A673 (cell line): Measurements from ENCODE around the gene GYG1. TPM values are rescaled to one million over a fixed set of nuclear protein-coding genes. Genes with fewer than 3 reads are reported as not detected.

Experiments
- BruUV-seq: library from RNA; stranded (reverse); fragments of 400-500 nt; replicated peaks from 2 replicates; lab custom pipeline; 2021; lab: Mats Ljungman, UMichigan
- CTCF ChIA-PET: fragments of 300-600 bp; sonication (Branson Sonifier 250); formaldehyde crosslinking; loops from one replicate; lab custom pipeline; 2022; ENCODE audit warnings: antibody characterized with exemption; lab: Charles Lee
- POLR2A ChIA-PET: fragments of 300-600 bp; sonication (Branson Sonifier 250); formaldehyde crosslinking; loops from one replicate; lab custom pipeline; 2022; ENCODE audit warnings: antibody characterized with exemption; ENCODE audit not compliant: low non-redundant PET; lab: Charles Lee
- DNase-seq: peaks from one replicate; pipeline ENCODE4 v3.0.0-alpha.2; 2015; ENCODE audit warnings: low spot score
- H3K27ac ChIP-seq: fragments of 200-600 bp; sonication (generic); 2 replicates; pipeline ENCODE4 v1.5.1; 2016; ENCODE audit warnings: mixed run types, low read depth, mild to moderate bottlenecking, mixed read lengths, antibody characterized with exemption, low read length; ENCODE audit not compliant: poor library complexity, severe bottlenecking
- H3K27me3 ChIP-seq: fragments of 200-600 bp; sonication (generic); replicated peaks from 2 replicates; pipeline ENCODE4 v1.6.1; 2017; ENCODE audit warnings: mixed run types, low read depth, mild to moderate bottlenecking, mixed read lengths, antibody characterized with exemption, low read length; ENCODE audit not compliant: insufficient read depth, poor library complexity
- H3K36me3 ChIP-seq: fragments of 200-600 bp; sonication (generic); 2 replicates; pipeline ENCODE4 v1.6.1; 2016; ENCODE audit warnings: mixed run types, mild to moderate bottlenecking, mixed read lengths, antibody characterized with exemption, low read length; ENCODE audit not compliant: insufficient read depth, poor library complexity, severe bottlenecking
- H3K4me1 ChIP-seq: fragments of 200-600 bp; sonication (generic); 2 replicates; pipeline ENCODE4 v1.6.1; 2017; ENCODE audit warnings: mixed run types, mild to moderate bottlenecking, mixed read lengths, antibody characterized with exemption, low read length; ENCODE audit not compliant: insufficient read depth, poor library complexity, severe bottlenecking
- H3K4me3 ChIP-seq: fragments of 200-600 bp; sonication (generic); 2 replicates; pipeline ENCODE4 v1.5.1; 2016; ENCODE audit warnings: low read depth, mixed run types, mild to moderate bottlenecking, mixed read lengths, low read length; ENCODE audit not compliant: poor library complexity, severe bottlenecking
- H3K9me3 ChIP-seq: fragments of 200-600 bp; sonication (generic); 2 replicates; pipeline ENCODE4 v1.6.1; 2016; ENCODE audit warnings: mixed run types, low read depth, mild to moderate bottlenecking, mixed read lengths, antibody characterized with exemption, low read length; ENCODE audit not compliant: poor library complexity, severe bottlenecking
- EZH2 ChIP-seq: fragments of 200-600 bp; sonication (generic); IDR thresholded peaks from 2 replicates; pipeline ENCODE4 v1.6.1; 2017; ENCODE audit warnings: borderline replicate concordance, low read depth, mild to moderate bottlenecking, mixed read lengths, antibody characterized with exemption, low read length; ENCODE audit not compliant: poor library complexity, severe bottlenecking
- intact Hi-C: fragments of 100-400 bp; cut with micrococcal nuclease; formaldehyde crosslinking; loops from one replicate; pipeline ENCODE4 v1.10.0; 2022; ENCODE audit not compliant: unreplicated experiment
- total RNA-seq: library from RNA; stranded (reverse); gene quantifications from 2 replicates; pipeline ENCODE4 v1.2.3, GENCODE V29; 2021
- TF ChIP-seq, protein P1 (sequence below): fragments of 300-800, 200-600 bp; sonication (generic); conservative IDR thresholded peaks from 2 replicates; pipeline ENCODE4 v1.5.1; 2017; ENCODE audit warnings: low read depth, mild to moderate bottlenecking, antibody characterized with exemption, low read length, moderate library complexity, mixed read lengths

The GYG1 gene
- total RNA-seq, 1 experiment from 2014 or later, result 5.1 TPM

DNA sequence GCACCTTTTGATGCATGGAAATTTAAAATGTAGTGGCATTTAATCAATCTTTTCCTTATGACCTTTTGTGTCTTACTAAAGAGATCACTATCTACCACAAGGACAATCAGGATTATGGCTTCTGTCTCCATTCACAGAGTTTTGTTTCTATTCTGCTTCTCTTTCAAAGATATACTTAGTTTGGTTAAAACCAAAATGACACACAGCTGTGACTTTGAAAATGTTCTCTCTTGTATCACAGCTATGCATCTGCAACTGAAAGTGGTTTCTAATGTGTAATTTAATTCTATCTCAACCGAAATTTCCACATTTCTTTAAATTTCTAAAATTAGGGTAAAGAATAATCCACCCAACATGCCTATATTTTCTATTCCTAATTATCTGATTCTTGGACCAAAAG, 67.3 kb downstream of the GYG1 start:
- no TSS peak for BruUV-seq
- ChIA-PET CTCF (no interaction called here), POLR2A (no interaction called here)

DNA sequence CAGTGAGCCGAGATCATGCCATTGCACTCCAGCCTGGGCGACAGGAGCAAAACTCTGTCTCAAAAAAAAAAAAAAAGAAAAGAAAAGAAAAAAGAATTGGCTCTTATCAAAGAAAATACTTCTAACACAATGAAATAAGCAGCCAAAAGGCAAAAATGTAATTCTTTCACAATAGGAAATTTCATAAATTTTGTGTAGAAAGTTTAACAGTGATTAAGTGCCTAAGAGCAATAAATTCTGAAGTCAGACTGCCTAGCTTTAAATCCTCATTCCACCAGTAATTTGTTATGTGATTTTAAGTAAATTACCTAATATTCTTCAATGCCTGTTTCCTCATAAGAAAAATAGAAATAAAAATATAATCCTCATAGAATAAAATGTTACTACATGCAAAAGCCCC, 70.4 kb downstream of the GYG1 start:
- intact Hi-C loops, result no loop called here
- Histone ChIP-seq H3K27ac (no peak overlapping the region), H3K4me1 (no peaks in the 10 kb centered on the region), H3K27me3 (no peaks in the 10 kb centered on the region), H3K9me3 (no peaks in the 10 kb centered on the region), H3K36me3 (peaks cover 39% of the 10 kb centered on the region), H3K4me3 (no peak overlapping the region)
- no TSS peak for BruUV-seq
- DNase-seq, result no peak
- ChIA-PET CTCF (no interaction called here), POLR2A (no interaction called here)
- TF ChIP-seq, protein P1, sequence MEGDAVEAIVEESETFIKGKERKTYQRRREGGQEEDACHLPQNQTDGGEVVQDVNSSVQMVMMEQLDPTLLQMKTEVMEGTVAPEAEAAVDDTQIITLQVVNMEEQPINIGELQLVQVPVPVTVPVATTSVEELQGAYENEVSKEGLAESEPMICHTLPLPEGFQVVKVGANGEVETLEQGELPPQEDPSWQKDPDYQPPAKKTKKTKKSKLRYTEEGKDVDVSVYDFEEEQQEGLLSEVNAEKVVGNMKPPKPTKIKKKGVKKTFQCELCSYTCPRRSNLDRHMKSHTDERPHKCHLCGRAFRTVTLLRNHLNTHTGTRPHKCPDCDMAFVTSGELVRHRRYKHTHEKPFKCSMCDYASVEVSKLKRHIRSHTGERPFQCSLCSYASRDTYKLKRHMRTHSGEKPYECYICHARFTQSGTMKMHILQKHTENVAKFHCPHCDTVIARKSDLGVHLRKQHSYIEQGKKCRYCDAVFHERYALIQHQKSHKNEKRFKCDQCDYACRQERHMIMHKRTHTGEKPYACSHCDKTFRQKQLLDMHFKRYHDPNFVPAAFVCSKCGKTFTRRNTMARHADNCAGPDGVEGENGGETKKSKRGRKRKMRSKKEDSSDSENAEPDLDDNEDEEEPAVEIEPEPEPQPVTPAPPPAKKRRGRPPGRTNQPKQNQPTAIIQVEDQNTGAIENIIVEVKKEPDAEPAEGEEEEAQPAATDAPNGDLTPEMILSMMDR, result no peak
- TF ChIP-seq EZH2, result no peak

More for the DNA sequence above, 67.3 kb downstream of the GYG1 start:
- Histone ChIP-seq H3K4me1 (no peaks in the 10 kb centered on the region), H3K27me3 (no peaks in the 10 kb centered on the region), H3K36me3 (peaks cover 44% of the 10 kb centered on the region), H3K9me3 (no peaks in the 10 kb centered on the region), H3K27ac (no peak overlapping the region), H3K4me3 (no peak overlapping the region)
- DNase-seq, result no peak
- TF ChIP-seq, protein P1, result no peak
- TF ChIP-seq EZH2, result no peak
- intact Hi-C loops, result no loop called here

DNA sequence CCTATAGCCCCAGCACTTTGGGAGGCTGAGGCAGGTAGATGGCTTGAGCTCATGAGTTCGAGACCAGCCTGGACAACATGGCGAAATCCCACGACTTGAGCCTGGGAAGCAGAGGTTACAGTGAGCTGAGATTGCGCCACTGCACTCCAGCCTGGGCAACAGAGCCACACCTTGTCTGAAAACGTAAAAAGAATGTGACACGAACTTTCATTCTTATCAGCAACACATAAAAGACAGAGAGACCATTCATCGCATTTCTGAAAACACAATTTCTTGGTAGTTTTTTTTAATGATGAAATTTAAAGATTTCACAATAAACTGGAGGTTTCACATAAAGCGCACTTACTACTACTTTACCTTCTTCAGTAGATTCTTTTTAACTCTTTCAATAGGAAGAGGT, 76.5 kb downstream of the GYG1 start:
- no peak for TF ChIP-seq EZH2
- TF ChIP-seq, protein P1, result no peak
- Histone ChIP-seq H3K27me3 (no peaks in the 10 kb centered on the region), H3K36me3 (peaks cover 52% of the 10 kb centered on the region), H3K27ac (no peak overlapping the region), H3K4me3 (no peak overlapping the region), H3K4me1 (no peaks in the 10 kb centered on the region), H3K9me3 (no peaks in the 10 kb centered on the region)
- ChIA-PET CTCF (no interaction called here), POLR2A (no interaction called here)
- intact Hi-C loops, result no loop called here
- DNase-seq, result no peak
- no TSS peak for BruUV-seq

Other genes with a start within 250 kb of the GYG1 start
- gene CPB1, start 163.7 kb upstream of the GYG1 start, total RNA-seq, result not detected in 2 replicates
- not detected in 2 replicates for gene CPA3, start 126.2 kb upstream of the GYG1 start, total RNA-seq
- gene HLTF, start 95.0 kb downstream of the GYG1 start, total RNA-seq, result 37.6 and 40.1 TPM in 2 replicates
- 12.6 and 15.1 TPM in 2 replicates for gene HPS3, start 138.1 kb downstream of the GYG1 start, total RNA-seq
- gene CP, start 230.3 kb downstream of the GYG1 start, total RNA-seq, result not detected in 2 replicates